GM19328 (cell line): ENCODE measurements around the gene PKP4.

Experiments
- ATAC-seq: cut with Tn5 transposase; IDR thresholded peaks from one replicate; pipeline ENCODE4 v1.9.1; 2021; ENCODE audit warnings: mild to moderate bottlenecking, moderate library complexity; ENCODE audit not compliant: unreplicated experiment

PKP4 gene

GRCh38 chr2:158580760-158581159 lies 124.0 kb downstream of the PKP4 start:
- ATAC-seq, result no peak

- no peak for ATAC-seq
These were observed 125.9 kb downstream of the PKP4 start for GRCh38 chr2:158582670-158583069.

DNA sequence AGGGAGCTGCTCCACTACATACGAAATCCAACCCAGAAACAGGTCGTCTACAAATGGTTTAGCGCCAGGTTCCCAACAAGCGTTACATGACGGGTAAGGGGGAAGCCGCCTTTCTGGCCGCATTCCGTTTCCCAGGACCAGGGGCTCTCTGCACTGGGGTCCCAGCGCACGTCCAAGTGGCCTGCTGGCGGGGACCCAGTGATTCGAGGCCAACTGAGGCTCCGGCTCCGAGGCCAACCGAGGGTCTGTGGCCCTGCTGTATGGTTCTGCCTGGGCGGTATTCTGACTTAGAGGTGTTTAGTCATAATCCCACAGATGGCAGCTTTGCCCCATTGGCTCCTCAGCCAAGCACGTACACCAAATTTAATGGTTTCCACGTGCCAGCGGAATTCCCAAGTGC lies 127.2 kb downstream of the PKP4 start:
- ATAC-seq, result no peak

DNA sequence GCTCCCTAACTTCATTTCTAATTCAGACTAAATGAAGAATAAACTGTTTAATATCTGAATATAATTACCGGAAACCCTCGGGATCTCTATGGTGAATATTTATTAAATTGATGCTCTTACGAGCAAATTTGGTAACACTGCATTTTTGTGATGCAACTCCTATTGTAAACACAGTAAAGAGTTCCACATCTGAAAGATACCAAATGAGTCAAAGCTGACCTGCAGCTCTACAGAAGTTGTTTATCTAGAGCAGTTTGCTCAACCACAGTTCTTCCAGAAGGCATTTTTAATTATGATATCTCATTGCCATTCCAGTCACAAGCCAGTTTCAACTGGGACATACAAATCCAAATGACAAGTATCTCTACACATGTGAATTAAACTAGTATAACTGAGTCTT lies 129.7 kb downstream of the PKP4 start:
- no peak for ATAC-seq

DNA sequence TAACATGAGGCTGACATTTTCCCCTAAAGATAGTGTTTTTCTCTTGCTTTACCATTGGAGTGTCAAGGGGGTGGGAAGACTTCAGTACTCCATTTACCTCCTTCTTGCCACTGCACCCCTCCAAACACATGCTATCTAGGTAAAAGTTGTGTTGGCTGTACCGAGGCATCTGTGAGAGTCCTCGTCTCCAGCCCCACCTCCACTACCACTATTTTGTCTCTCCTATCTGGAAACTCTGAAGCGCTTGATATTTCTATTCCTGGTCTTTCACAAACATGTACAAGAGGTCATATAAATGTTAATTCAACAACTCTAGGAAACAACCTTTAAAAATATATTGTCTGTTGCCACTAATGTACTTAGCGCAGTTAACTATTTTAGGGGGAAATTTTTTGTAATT lies 132.6 kb downstream of the PKP4 start:
- no peak for ATAC-seq

DNA sequence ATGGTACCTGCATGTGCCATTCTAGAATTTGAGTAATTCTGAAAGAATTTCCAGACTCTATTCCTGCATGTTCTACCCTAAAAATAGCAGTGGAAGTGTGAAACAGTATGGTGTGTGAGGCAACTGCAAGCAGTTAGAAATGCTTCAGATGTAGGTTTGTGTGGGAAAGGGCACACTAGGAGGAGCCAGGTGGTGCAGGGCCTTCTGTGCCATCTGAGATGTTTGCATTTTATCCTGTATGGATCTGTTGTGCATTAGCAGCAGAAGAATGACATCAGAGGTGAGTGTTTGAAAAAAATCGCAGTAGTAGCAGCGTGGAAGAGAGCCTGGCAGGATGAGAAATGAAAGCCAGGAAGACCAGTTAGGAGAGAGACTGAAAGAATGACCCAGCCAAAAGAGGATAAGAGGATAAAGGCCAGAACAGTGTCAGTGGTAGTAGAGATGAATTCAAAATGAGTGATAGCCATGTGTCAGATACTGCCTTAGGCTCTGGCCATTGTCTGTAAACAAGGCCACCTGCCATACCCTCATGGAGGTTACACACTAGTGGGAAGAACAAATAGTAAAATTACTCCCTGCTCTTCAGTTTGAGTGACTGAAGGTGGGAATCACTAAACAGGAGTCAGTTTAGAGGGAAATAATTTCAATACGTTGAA lies 142.2 kb downstream of the PKP4 start:
- no peak for ATAC-seq

DNA sequence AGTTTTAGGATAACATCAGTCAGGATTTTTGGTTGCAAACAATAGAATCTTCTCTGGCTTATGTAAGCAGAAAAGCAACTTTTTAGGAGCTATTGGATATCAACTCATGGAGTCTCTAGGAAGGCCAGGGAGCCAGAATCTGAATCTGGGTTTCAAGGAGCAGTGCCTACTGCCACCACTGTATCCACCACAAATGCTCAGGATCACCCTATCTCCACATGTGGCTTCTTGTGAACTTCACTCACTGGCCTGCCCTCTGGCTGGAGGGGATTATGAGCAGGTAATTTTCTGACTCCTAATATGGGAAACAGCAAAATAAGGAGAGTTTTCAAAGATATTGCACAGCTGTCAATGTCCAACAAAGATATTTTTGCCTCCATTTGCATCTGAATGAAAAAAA lies 142.9 kb downstream of the PKP4 start:
- no peak for ATAC-seq

DNA sequence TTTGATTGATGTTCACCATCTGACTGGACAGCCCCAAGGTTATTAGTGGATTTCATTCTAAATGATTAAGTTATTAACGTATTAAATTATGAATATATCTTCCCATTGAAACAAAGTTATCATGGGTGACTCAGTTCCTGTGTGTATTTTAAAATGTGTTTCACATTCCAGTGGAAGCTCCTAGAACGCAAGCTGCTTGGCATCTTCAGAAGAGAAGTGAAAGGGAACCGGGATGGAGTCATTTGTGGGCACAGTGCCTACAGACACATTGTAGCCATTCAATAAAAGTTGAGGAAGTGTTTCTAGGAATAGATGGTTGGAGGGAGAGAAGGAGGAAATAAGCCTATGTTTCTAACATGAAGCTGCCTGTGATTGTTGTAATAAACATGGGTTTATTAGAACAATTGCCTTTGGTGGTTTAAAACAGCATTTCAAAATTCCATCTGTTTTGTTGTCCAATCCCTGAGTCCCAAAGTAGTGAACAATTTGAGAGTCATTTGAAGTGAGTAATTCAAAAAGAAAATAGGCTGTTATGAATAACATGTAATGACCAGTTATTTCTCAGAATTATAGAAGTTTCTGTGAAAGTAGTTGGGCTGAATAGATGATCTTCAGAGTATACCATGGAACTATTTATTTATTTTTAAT lies 143.5 kb downstream of the PKP4 start:
- ATAC-seq, result no peak

- no peak for ATAC-seq
These were observed 145.3 kb downstream of the PKP4 start for GRCh38 chr2:158602027-158602426.

- ATAC-seq, result no peak
These were observed 146.5 kb downstream of the PKP4 start for GRCh38 chr2:158603205-158603604.

DNA sequence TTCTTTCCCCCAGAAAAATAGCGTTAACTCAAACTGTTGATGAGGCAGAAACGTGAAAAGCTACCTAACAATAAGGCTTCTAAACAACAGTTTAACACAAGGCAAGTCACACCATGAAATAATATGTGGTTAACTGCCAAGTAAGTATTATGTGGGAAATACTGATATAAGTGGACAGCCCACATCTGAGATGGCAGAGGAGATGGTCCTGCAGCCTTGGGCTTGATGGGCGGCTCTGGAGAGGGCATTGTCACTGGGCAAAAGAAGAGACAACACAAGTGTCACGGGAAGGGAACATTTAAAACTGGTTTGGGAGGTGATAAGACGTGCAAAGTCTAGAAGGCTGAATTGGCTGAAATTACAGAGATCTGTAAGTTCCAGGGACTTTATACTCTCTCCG lies 147.2 kb downstream of the PKP4 start:
- no peak for ATAC-seq

DNA sequence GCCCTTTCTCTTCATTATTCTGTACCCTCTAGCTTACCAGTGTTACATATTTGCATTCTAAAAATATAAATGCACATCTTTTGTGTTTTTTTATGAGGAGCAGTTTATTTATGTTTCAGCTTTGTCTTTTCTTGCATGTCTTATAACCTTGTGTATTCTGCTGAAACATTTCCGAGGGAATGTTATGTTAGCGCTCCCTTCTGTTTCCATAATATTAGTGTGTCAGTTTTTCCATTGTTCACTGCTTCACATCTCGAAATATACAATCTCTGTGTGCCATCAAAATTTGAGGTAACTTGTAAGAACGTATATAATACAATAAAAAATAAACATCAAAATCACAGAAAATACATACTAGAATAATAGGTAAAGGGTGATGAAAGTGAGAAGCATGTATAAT lies 153.3 kb downstream of the PKP4 start:
- ATAC-seq, result no peak

DNA sequence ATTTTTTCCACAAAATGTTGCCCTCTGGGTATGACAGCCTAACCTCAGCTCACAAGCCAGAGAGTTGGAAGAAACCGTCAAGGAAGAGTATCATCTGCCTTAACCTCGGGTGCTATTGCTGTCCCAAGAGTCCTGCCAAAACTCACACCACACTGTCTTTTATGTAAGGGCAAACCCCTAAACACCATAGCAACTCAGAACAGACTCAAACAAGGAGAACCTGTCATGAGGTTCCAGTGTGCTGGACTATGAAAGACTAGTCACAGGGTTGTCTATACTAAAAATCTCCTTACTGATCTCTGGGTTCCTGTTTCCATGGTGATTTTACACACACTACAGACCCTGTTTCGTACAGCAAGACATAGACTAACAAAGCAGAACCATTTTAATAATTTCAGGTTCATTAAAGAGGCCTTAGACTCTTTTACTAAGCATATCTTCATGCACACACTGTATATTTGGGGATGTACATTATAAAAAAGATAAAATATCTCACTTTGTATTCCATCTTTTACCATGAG lies 159.8 kb downstream of the PKP4 start:
- no peak for ATAC-seq

DNA sequence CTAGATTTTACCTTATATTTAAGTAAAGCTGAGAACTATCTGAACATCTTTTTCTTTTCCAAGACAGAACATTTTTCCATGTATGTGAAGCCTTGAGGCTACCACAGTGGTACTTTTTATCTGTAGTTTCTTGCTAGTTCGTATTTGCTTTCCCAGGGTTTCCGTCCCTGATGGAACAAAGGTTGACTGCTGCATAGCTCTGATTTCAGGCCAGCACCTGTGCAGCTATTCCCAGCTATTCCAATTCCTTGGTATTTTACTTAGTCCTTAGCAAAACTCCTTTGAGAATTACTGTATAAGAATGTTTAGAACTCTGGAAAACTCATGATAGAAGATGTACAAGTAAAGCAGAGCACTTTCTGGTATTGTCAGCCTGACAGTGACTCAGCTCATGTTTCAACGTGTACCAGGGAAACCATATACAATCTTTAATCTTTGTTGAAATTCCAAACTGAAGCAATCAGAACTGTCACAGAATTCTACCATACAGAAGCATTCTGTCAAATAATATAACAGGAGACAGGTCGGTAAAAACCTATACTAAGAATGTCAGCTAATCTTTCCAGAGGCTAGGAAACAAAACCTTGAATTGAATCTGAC lies 162.2 kb downstream of the PKP4 start:
- no peak for ATAC-seq

DNA sequence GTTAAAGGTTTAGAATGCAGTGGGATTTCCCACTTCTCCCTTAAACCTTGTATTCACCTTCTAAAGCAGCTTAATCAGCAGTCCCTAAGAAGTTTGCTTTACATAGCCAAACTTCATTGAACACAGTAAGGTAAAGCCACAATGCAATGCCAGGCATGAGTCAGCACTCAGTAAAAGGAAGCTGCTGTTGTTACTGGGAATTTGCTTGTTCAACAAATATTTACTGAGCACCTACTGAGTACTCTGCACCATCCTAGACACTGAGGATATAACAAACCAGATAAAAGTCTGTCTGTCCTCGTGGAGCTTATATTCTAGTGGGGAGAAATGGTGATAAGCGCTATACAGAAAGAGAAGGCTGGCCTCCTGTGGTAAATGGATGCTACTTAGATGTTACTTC lies 162.7 kb downstream of the PKP4 start:
- ATAC-seq, result no peak

- no peak for ATAC-seq
These were observed 163.9 kb downstream of the PKP4 start for GRCh38 chr2:158620656-158621055.

DNA sequence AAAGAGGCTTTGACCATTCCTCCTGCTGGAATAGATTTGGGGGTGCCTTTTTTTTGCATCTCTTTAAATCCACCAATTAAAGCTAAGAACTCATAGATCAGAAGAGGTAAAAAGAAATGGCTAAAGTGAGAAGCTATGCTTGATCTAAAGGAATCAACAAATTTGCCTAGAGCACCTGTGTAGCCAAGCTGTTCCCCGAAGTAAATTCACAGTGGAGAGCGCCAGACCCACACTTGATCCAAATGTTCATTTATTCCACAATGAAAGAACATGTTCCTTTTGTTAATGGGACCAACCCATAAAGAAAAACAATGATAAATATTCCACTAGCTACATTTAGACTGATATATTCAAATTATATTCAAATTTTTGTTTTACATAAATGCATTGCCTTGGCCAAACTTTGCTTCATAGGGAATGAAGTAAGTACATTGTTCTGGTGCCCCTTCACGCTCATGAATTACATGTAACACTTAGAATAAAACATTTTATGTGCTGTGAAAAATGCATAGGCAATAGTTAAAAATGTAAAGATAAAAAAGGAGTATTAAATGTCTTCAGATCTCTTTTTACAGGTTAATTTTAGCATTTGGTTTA lies 167.4 kb downstream of the PKP4 start:
- no peak for ATAC-seq

GRCh38 chr2:158624961-158625360 lies 168.2 kb downstream of the PKP4 start:
- ATAC-seq, result no peak

DNA sequence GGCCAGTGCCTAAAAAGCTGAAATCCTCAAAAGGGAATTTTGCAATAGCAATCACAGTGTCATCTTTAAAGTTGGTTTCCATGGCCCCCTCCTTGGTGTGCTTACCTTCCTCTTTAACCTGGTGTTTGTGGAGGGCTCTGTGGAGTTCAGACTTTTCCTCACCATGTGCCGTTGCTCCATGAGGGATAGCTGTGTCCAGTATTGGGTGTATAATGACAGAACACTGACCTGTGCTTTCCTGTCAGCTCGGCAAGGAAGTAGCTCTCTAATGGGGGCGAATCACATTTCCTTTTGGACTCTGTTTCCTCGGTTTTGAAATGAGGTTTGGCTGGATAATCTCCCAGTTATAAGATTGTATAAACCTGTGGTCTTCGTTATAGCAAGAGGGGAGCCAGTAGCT lies 172.4 kb downstream of the PKP4 start:
- ATAC-seq, result no peak

DNA sequence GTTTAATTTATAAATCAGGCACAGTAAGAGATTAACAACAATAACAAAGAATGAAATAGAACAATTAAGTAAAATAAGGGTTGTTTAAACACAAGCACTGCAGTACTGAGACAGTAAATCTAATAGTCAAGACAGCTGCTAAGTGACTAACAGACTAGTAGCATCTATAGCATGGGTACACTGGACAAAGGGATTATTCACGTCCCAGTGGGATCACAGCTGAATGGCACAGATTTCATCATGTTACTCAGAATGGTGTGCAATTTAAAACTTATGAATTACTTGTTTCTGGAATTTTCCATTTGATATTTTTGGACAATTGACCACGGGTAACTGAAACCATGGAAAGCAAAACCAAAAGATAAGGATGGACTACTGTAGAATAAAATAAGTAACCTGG lies 176.5 kb downstream of the PKP4 start:
- ATAC-seq, result no peak

GRCh38 chr2:158634627-158635026 lies 177.9 kb downstream of the PKP4 start:
- no peak for ATAC-seq
